Measurements from ENCODE around the gene PTCH2.
A peak's percentile ranks its signal among the peaks of the same experiment; 100 is the strongest.

Gene PTCH2

GRCh38 chr1:44801491-44802305 is 41.4 kb downstream of the PTCH2 start:
- no peak for ATAC-seq
- TF ChIP-seq CREB5 (CRISPR knock-in tag; IDR thresholded peaks at IDR 0.05; ENCODE audit: low read depth): no peak
- no peak for TF ChIP-seq ZNF70 (CRISPR knock-in tag; IDR thresholded peaks at IDR 0.05)
- TF ChIP-seq ZNF8 (CRISPR knock-in tag; IDR thresholded peaks at IDR 0.05): no peak
- no peak for TF ChIP-seq PPARA (CRISPR knock-in tag; IDR thresholded peaks at IDR 0.05; ENCODE audit: borderline replicate concordance)
- TF ChIP-seq GLIS3 (CRISPR knock-in tag; IDR thresholded peaks at IDR 0.05): no peak

- ATAC-seq: peak; percentile 89
- 0 out of 2 replicates have a peak, but pooled peaks have one; percentile 10 for TF ChIP-seq ZC3H10 (CRISPR knock-in tag; IDR thresholded peaks at IDR 0.05)
- no peak for TF ChIP-seq ISL1 (CRISPR knock-in tag; IDR thresholded peaks at IDR 0.05)
- TF ChIP-seq ZNF8 (CRISPR knock-in tag; IDR thresholded peaks at IDR 0.05): no peak
- TF ChIP-seq TOX (CRISPR knock-in tag; IDR thresholded peaks at IDR 0.05; ENCODE audit: borderline replicate concordance): no peak
- peak; percentile 70; the same call in 1 of the 2 replicates for TF ChIP-seq SNAI2 (CRISPR knock-in tag; IDR thresholded peaks at IDR 0.05)
- TF ChIP-seq CREB5 (CRISPR knock-in tag; IDR thresholded peaks at IDR 0.05; ENCODE audit: low read depth): no peak
- peak; percentile 47; the same call in 1 of the 2 replicates for TF ChIP-seq PATZ1 (CRISPR knock-in tag; IDR thresholded peaks at IDR 0.05; ENCODE audit: borderline replicate concordance)
- TF ChIP-seq TCF4 (CRISPR knock-in tag; IDR thresholded peaks at IDR 0.05; ENCODE audit: borderline replicate concordance): peak; percentile 40; the same call in 1 of the 2 replicates
Measured at GRCh38 chr1:44799770-44800584, 43.1 kb downstream of the PTCH2 start, which contains the start of gene PLK3. Gene PLK3 (plus strand): TSS chr1:44800377. CDS start chr1:44800464, 87 bp downstream.

GRCh38 chr1:44798481-44799365 is 44.3 kb downstream of the PTCH2 start:
- no peak for ATAC-seq
- TF ChIP-seq ISL1 (CRISPR knock-in tag; IDR thresholded peaks at IDR 0.05): no peak
- TF ChIP-seq ZC3H10 (CRISPR knock-in tag; IDR thresholded peaks at IDR 0.05): no peak
- TF ChIP-seq GLIS3 (CRISPR knock-in tag; IDR thresholded peaks at IDR 0.05): no peak
- TF ChIP-seq OSR1 (CRISPR knock-in tag; IDR thresholded peaks at IDR 0.05): no peak
- no peak for TF ChIP-seq CSRNP3 (CRISPR knock-in tag; IDR thresholded peaks at IDR 0.05)
- no peak for TF ChIP-seq CSDC2 (CRISPR knock-in tag; IDR thresholded peaks at IDR 0.05)
- no peak for TF ChIP-seq ZNF565 (CRISPR knock-in tag; conservative IDR thresholded peaks at IDR 0.05; ENCODE audit: low read depth)
- no peak for TF ChIP-seq ESRRG (CRISPR knock-in tag; IDR thresholded peaks at IDR 0.05)
- TF ChIP-seq PATZ1 (CRISPR knock-in tag; IDR thresholded peaks at IDR 0.05; ENCODE audit: borderline replicate concordance): no peak
- TF ChIP-seq SNAI2 (CRISPR knock-in tag; IDR thresholded peaks at IDR 0.05): no peak
- TF ChIP-seq ZFP3 (CRISPR knock-in tag; IDR thresholded peaks at IDR 0.05): no peak
- no peak for TF ChIP-seq TOX (CRISPR knock-in tag; IDR thresholded peaks at IDR 0.05; ENCODE audit: borderline replicate concordance)
- no peak for TF ChIP-seq TSHZ2 (CRISPR knock-in tag; IDR thresholded peaks at IDR 0.05)
- no peak for TF ChIP-seq ZNF8 (CRISPR knock-in tag; IDR thresholded peaks at IDR 0.05)
- TF ChIP-seq ARNTL (CRISPR knock-in tag; IDR thresholded peaks at IDR 0.05; ENCODE audit: borderline replicate concordance, low read depth): no peak
- TF ChIP-seq TCF4 (CRISPR knock-in tag; IDR thresholded peaks at IDR 0.05; ENCODE audit: borderline replicate concordance): no peak
- no peak for TF ChIP-seq PPARA (CRISPR knock-in tag; IDR thresholded peaks at IDR 0.05; ENCODE audit: borderline replicate concordance)
